Central memory CD8-positive, alpha-beta T cell (primary cell): Measurements from ENCODE around the gene RPP30.
"Not testable (repeated sequence)": the region's sequence is repeated elsewhere in the genome, so short reads cannot be mapped to it uniquely, and the experiment has no call there.

ENCODE experiments used
- ATAC-seq: fragments of 150-1000 bp; cut with Tn5 transposase; replicated peaks from 2 replicates; pipeline ENCODE4 v1.10.0; 2022; ENCODE audit warnings: mild to moderate bottlenecking, moderate FRiP score, moderate number of reproducible peaks; ENCODE audit not compliant: poor library complexity, severe bottlenecking; ENCODE audit errors: extremely low read depth
- DNase-seq, 2 donors: peaks; one replicate each; pipeline ENCODE4 v3.0.0; 2021; ENCODE audit warnings: low spot score in 2 of 2
- H3K27ac Mint-ChIP-seq: one replicate; pipeline ENCODE4 v1.8.0; 2022; ENCODE audit warnings: low read depth, mild to moderate bottlenecking, moderate library complexity, mixed read lengths
- H3K27me3 Mint-ChIP-seq: one replicate; pipeline ENCODE4 v1.8.0; 2022; ENCODE audit warnings: mixed read lengths
- H3K36me3 Mint-ChIP-seq: one replicate; pipeline ENCODE4 v1.8.0; 2022; ENCODE audit warnings: mild to moderate bottlenecking, moderate library complexity, mixed read lengths; ENCODE audit not compliant: insufficient read depth
- H3K4me1 Mint-ChIP-seq: one replicate; pipeline ENCODE4 v1.8.0; 2022; ENCODE audit warnings: mixed read lengths
- H3K4me3 Mint-ChIP-seq: one replicate; pipeline ENCODE4 v1.8.0; 2022; ENCODE audit warnings: mild to moderate bottlenecking, moderate library complexity, mixed read lengths
- H3K9me3 Mint-ChIP-seq: one replicate; pipeline ENCODE4 v1.8.0; 2022; ENCODE audit warnings: mixed read lengths

The RPP30 gene

DNA sequence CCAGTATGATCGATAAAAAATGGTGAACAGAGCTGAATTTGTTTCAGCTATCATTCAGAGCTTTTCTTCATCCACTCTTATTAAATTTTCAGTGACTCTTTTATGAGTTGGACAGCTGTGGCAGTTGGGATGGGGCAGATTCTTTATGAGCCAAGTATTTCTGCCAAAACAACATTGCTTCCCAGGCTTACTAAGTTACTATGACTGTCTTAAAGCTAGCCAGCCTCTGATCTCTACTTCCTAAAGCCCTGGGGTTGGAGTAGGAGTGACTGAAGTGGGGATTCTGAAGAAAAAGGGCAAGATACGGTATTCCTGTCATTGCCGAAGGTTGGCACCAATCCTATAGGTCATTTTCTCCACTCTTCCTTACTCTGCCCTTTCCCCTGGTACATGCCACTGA, 12.7 kb downstream of the RPP30 start:
- no peak for DNase-seq
- Mint-ChIP-seq H3K27ac (no peak overlapping the region), H3K27me3 (no peaks in the 10 kb centered on the region), H3K9me3 (no peaks in the 10 kb centered on the region), H3K4me3 (no peak overlapping the region), H3K36me3 (peaks cover 50% of the 10 kb centered on the region), H3K4me1 (no peaks in the 10 kb centered on the region)
- no peak for ATAC-seq

DNA sequence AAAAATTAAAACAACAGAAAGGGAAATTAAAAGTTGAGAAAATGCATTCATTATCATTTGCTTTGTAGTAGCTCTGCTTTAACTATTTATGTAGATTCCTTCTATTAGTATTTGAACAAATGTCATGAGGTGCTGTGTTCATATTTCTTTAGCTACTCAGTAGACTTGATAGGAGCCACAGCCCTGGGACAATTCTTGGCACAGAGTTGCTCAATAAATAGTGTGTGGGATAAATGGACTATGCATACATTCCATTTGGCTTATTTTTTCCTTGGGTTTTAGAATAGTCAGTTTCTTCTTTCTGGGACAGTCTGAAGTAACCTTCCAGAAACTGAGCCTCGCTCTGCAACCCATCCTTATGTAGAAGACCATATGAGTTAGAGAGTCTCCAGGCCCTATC, 13.4 kb downstream of the RPP30 start:
- H3K9me3 Mint-ChIP-seq, result no peaks in the 10 kb centered on the region
- H3K27me3 Mint-ChIP-seq, result no peaks in the 10 kb centered on the region
- DNase-seq (no peak), ATAC-seq (no peak)
- H3K4me3 Mint-ChIP-seq, result no peak overlapping the region
- H3K4me1 Mint-ChIP-seq, result no peaks in the 10 kb centered on the region
- H3K36me3 Mint-ChIP-seq, result peaks cover 51% of the 10 kb centered on the region
- no peak overlapping the region for H3K27ac Mint-ChIP-seq

DNA sequence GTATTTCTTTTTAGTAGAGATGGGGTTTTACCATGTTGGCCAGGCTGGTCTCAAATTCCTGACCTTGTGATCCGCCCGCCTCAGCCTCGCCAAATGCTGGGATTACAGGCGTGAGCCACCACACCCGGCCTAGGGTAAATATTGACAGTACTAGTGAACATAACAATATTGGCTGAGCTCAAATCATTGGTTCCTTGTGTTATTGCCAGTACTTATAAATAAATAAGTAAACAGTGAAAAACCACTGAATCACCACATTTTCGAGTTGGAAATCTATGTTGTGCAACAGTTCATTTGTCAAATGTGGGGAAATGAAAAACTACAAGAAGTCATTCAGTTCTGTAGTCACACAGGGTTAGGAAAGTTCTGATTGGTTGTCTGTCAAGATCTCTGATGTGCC, 15.8 kb downstream of the RPP30 start:
- Mint-ChIP-seq H3K4me1 (peaks cover 7% of the 10 kb centered on the region), H3K9me3 (no peaks in the 10 kb centered on the region), H3K36me3 (peaks cover 67% of the 10 kb centered on the region), H3K27ac (no peak overlapping the region), H3K4me3 (no peak overlapping the region), H3K27me3 (no peaks in the 10 kb centered on the region)
- no peak for ATAC-seq
- DNase-seq, result no peak

DNA sequence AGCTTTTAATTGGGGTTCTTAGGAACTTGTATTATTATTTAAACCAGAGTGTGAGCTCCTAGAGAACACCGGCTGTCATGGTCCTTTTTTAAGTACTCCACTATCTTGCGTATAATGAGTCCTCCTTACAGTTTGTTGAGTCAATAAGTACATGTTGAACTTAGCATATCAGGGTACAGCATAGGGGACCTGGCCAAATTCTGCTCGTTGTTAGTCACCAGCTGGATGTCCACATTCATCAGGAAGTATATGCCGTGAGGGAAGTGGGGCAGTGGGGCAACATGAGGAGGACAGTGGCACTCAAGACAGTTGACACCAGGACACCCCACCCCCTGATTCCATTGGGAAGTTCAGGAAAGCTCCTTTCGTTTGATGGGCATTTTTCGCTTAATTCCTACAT, 16.6 kb downstream of the RPP30 start:
- no peak overlapping the region for H3K4me3 Mint-ChIP-seq
- no peak for ATAC-seq

DNA sequence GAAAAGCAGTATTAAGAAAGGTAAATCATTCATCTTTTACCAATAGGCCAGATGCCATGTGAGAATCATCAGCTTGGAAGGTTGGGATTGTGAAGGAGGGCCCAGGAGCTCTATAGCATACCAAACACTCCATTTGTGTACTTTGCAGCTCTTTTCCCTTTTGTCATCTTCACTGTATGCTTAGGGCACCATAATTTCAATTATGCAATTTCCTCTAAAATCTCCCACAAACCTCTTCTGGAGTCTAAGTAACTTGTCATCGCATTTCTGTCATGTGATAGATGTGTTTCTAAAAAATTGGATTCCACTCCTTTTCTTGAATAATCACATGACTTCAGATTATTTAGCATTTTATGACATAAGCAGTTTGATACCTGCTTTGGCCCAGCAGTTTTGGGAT, 17.9 kb downstream of the RPP30 start:
- Mint-ChIP-seq H3K27me3 (no peaks in the 10 kb centered on the region), H3K4me3 (no peak overlapping the region), H3K36me3 (peaks cover 70% of the 10 kb centered on the region), H3K9me3 (no peaks in the 10 kb centered on the region), H3K4me1 (peaks cover 7% of the 10 kb centered on the region), H3K27ac (no peak overlapping the region)
- ATAC-seq, result no peak
- no peak for DNase-seq

More for the DNA sequence above, 16.6 kb downstream of the RPP30 start:
- Mint-ChIP-seq H3K27ac (peak overlapping the region; percentile 22), H3K36me3 (peaks cover 67% of the 10 kb centered on the region), H3K4me1 (peaks cover 7% of the 10 kb centered on the region), H3K9me3 (no peaks in the 10 kb centered on the region), H3K27me3 (no peaks in the 10 kb centered on the region)
- DNase-seq, result no peak

DNA sequence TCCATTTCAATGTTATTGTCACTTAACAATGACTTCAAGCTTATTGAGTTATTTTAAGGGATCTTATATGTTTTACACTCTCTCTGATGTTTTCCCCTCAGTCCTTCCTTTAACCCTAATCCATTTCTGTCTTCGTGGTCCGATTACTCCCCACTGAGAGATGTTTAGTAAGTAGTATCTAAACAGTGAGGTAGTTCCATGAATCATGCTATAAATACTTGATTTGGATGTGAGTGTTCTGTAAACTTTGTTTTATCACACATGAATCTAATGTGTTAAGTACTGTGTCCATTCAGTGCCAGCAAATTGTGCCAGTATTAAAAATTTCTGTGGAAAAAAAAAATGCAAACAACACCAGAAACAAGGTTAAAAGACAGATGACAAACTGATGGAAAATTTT, 18.6 kb downstream of the RPP30 start:
- H3K27me3 Mint-ChIP-seq, result no peaks in the 10 kb centered on the region
- peaks cover 7% of the 10 kb centered on the region for H3K4me1 Mint-ChIP-seq
- no peak overlapping the region for H3K4me3 Mint-ChIP-seq
- H3K27ac Mint-ChIP-seq, result no peak overlapping the region
- peaks cover 70% of the 10 kb centered on the region for H3K36me3 Mint-ChIP-seq
- H3K9me3 Mint-ChIP-seq, result no peaks in the 10 kb centered on the region
- ATAC-seq (no peak), DNase-seq (no peak)

DNA sequence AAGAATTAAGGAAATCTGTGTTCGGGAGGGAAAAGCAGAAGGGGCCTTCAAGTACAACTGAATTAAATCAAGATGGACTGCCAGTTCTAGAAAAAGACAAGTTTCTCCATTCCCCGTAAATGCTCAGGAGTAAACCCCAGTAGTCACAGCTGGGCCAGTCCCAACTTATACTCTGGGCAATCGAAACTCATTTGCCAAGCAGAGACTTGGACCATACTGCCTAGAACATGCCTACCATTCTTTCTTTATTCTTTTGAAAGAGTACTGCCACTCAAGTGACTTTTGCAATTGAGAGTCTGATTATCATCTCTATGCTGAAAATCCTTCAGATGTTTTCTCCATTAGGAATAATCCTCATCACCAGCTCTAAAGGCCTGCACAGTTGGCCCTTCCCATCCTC, 21.4 kb downstream of the RPP30 start:
- no peak overlapping the region for H3K4me3 Mint-ChIP-seq
- H3K27ac Mint-ChIP-seq, result no peak overlapping the region

DNA sequence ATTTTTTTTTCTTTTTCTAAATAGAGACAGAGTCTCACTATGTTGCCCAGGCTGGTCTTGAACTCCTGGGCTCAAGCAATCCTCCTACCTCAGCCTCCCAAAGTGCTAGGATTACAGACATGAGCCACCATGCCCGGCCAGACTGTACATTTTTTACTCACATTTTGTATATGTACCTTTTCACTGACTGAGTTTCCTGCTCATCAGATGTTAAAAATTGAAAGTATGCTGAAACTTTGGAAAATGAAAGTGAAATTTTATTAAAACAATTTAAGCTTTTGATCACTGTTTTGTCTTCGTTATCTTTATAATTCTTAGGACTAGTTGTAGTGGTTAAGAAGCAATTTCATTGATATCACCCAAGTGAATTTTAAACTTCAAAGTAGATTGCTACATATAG, 25.1 kb downstream of the RPP30 start:
- H3K4me1 Mint-ChIP-seq, H3K27me3 Mint-ChIP-seq, ATAC-seq, H3K4me3 Mint-ChIP-seq, DNase-seq, H3K9me3 Mint-ChIP-seq: not testable (repeated sequence)
- H3K27ac Mint-ChIP-seq, result peak overlapping the region; percentile 72
- H3K36me3 Mint-ChIP-seq, result peaks cover 37% of the 10 kb centered on the region

More for the DNA sequence above, 21.4 kb downstream of the RPP30 start:
- Mint-ChIP-seq H3K27me3 (no peaks in the 10 kb centered on the region), H3K36me3 (peaks cover 53% of the 10 kb centered on the region), H3K9me3 (no peaks in the 10 kb centered on the region), H3K4me1 (peaks cover 13% of the 10 kb centered on the region)
- DNase-seq (no peak), ATAC-seq (no peak)

DNA sequence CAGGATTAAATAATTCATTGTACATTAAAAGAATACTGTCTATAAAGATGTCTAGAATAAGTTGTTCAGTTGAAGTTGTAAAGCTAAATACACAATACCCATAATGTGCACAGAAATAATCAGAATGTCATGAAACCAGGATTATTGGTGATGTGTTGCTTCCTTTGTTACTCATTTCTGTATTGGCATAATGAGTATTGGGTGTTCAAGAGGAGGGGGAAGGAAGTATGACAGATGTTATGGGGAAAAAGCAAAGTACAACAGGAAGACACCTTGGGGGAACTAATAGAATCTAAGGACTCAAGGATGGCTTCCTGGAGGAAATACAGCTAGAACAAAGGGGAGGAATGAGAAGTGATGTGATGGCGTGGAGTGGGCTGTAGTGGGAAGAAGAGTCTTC, 34.2 kb downstream of the RPP30 start:
- DNase-seq (no peak), ATAC-seq (no peak)
- no peaks in the 10 kb centered on the region for H3K9me3 Mint-ChIP-seq
- H3K36me3 Mint-ChIP-seq, result peaks cover 15% of the 10 kb centered on the region
- no peaks in the 10 kb centered on the region for H3K27me3 Mint-ChIP-seq
- H3K4me1 Mint-ChIP-seq, result no peaks in the 10 kb centered on the region
- H3K4me3 Mint-ChIP-seq, result no peak overlapping the region
- no peak overlapping the region for H3K27ac Mint-ChIP-seq

DNA sequence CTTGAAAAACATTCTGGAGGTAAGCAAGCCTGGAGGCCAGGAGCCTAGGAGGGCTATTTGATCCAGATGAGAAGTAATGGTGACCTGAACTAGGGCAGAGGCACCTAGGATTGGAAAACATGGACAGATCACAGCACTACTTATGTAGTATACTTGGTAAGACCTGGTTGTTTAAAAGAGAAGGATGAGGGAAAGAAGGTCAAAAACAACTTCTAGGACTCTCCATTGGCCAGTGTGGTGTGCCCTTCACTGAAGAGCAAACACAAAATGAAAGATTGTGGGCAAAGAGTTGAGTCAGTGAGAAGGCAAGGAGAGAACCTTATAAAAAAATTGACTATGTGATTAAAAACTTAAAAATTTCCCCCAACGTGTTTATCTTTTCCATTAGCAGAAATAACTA, 34.8 kb downstream of the RPP30 start:
- no peak overlapping the region for H3K27ac Mint-ChIP-seq

DNA sequence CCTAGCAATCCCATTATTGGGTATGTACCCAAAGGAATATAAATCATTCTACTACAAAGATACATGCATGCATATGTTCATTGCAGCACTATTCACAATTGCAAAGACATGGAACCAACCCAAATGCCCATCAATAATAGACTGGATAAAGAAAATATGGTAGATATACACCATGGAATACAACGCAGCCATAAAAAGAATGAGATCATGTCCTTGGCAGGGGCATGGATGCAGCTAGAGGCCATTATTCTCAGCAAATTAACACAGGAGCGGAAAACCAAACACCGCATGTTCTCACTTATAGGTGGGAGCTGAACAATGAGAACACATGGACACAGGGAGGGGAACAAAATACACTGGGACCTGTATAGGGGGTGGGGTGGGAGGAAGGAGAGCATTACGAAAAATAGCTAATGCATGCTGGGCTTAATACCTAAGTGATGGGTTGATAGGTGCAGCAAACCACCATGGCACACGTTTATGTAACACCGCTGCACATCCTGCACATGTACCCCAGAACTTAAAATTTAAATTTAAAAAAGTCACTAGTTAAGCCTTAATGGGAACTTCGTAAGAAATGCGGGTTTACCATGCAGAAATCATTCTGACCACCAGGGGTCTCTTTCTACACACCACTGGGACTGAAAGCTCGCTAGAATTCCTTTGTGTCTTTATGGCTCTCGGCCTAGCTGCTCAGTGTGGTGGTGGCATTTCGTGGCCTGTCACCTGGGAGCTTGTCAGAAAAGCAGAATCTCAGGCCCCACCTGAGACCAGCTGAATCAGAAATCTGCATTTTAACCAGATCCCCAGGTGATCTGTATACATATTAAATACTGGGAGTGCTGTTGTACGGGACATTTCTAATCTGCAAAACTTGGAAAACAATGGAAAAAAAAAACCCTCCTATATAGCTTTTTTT, 39.6 kb downstream of the RPP30 start:
- Mint-ChIP-seq H3K4me3 (no peak overlapping the region), H3K9me3 (no peaks in the 10 kb centered on the region), H3K27ac (no peak overlapping the region), H3K36me3 (no peaks in the 10 kb centered on the region), H3K27me3 (peaks cover 8% of the 10 kb centered on the region), H3K4me1 (no peaks in the 10 kb centered on the region)
- ATAC-seq, result peak; percentile 46
- DNase-seq, result peak; percentile 21 to 25

More for the DNA sequence above, 34.8 kb downstream of the RPP30 start:
- no peak for ATAC-seq
- Mint-ChIP-seq H3K27me3 (no peaks in the 10 kb centered on the region), H3K4me1 (no peaks in the 10 kb centered on the region), H3K4me3 (no peak overlapping the region), H3K9me3 (no peaks in the 10 kb centered on the region), H3K36me3 (peaks cover 10% of the 10 kb centered on the region)
- no peak for DNase-seq

DNA sequence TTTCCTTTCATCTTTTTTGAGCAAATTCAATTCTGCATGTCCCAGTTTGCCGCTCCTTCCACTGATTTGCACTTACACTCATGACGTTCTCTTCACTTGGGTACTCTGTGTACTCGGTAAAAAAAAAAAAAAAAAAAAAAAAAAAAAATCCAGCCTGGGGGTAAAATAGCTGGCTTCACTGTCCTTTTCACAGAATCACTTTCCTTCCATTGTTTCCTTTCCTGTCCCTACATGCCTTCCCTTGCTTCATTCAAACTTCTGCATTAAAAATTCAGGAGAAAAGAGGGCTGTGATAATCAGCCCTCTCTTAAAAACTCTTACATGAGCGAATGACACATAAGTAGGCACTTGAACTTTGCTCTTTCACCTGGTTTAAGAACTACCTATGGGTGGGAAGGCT, 40.4 kb downstream of the RPP30 start:
- Mint-ChIP-seq H3K4me1 (no peaks in the 10 kb centered on the region), H3K27ac (no peak overlapping the region), H3K9me3 (no peaks in the 10 kb centered on the region), H3K36me3 (no peaks in the 10 kb centered on the region), H3K27me3 (peaks cover 8% of the 10 kb centered on the region), H3K4me3 (no peak overlapping the region)
- ATAC-seq, result no peak
- DNase-seq, result no peak

DNA sequence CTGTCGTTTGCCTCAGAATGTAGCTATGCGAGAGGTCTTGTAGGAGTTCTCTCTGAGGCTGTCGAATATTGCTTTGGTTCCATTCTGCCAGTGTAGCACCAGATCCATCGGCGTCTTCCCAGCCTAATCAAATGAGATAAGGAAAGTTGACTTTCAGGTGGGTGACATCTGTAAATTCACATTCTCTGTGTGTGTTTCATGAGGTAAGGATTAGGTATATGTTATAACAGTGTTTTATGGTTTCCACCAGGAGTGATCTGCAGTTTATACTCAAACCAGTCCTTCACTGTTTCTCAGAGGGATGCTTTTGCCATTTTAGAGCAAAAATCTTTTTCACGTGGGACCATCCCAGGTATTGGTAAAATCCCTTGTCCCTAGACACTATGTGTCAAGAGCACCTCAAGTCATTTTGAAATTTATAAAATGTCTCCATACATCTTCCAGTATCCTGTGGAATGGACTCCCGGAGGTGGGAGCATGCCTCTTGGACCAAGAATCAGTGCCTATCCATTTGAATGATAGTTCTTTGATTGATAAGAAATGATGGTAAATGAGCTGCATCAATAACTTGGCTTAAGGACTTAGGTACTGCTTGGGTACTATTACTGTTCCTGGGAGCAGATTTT, 41.2 kb downstream of the RPP30 start:
- peaks cover 15% of the 10 kb centered on the region for H3K27me3 Mint-ChIP-seq
- H3K4me1 Mint-ChIP-seq, result no peaks in the 10 kb centered on the region
- H3K36me3 Mint-ChIP-seq, result no peaks in the 10 kb centered on the region
- no peak overlapping the region for H3K27ac Mint-ChIP-seq
- H3K9me3 Mint-ChIP-seq, result no peaks in the 10 kb centered on the region
- ATAC-seq, result no peak
- no peak overlapping the region for H3K4me3 Mint-ChIP-seq
- DNase-seq, result no peak
